HG02763 (cell line): ENCODE data around the gene STK10.
A peak's percentile ranks its signal among the peaks of the same experiment; 100 is the strongest.
"Not testable (repeated sequence)": the region's sequence is repeated elsewhere in the genome, so short reads cannot be mapped to it uniquely, and the experiment has no call there.

Experiments
- ATAC-seq: cut with Tn5 transposase; IDR thresholded peaks from one replicate; pipeline ENCODE4 v1.9.1; 2021; ENCODE audit warnings: mild to moderate bottlenecking, moderate library complexity; ENCODE audit not compliant: unreplicated experiment

The STK10 gene

GRCh38 chr5:172029876-172030275 lies 158.1 kb downstream of the STK10 start:
- no peak for ATAC-seq

- ATAC-seq, result no peak
Observed at GRCh38 chr5:172028167-172028566, 159.9 kb downstream of the STK10 start.

- not testable (repeated sequence) for ATAC-seq
Observed at GRCh38 chr5:172020110-172020786, 167.8 kb downstream of the STK10 start.

- ATAC-seq, result no peak
Observed at GRCh38 chr5:172015346-172015745, 172.7 kb downstream of the STK10 start.

- ATAC-seq, result no peak
Observed at GRCh38 chr5:172010278-172010677, 177.7 kb downstream of the STK10 start.

- no peak for ATAC-seq
Observed at GRCh38 chr5:172009536-172010270, 178.3 kb downstream of the STK10 start.

GRCh38 chr5:172008689-172009141 lies 179.3 kb downstream of the STK10 start:
- ATAC-seq, result no peak

- no peak for ATAC-seq
Observed at GRCh38 chr5:172008111-172008455, 179.9 kb downstream of the STK10 start.

GRCh38 chr5:172007175-172008110 lies 180.6 kb downstream of the STK10 start:
- no peak for ATAC-seq

GRCh38 chr5:172006321-172007174 lies 181.5 kb downstream of the STK10 start, which contains the start of gene FBXW11:
FBXW11 (minus strand) TSS chr5:172006638; CDS start chr5:172006502, 136 bp downstream.
- peak; percentile 82 for ATAC-seq

GRCh38 chr5:172005708-172006320 lies 182.2 kb downstream of the STK10 start:
- no peak for ATAC-seq

GRCh38 chr5:172004824-172005237 lies 183.2 kb downstream of the STK10 start:
- ATAC-seq, result no peak

GRCh38 chr5:172003746-172004145 lies 184.3 kb downstream of the STK10 start:
- ATAC-seq, result no peak

- no peak for ATAC-seq
Observed at GRCh38 chr5:172002840-172003512, 185.0 kb downstream of the STK10 start.

GRCh38 chr5:172002310-172002709 lies 185.7 kb downstream of the STK10 start:
- ATAC-seq, result no peak

- ATAC-seq, result peak; percentile 56
Observed at GRCh38 chr5:171999877-172000276, 188.1 kb downstream of the STK10 start.

- no peak for ATAC-seq
Observed at GRCh38 chr5:171999100-171999499, 188.9 kb downstream of the STK10 start.

GRCh38 chr5:171997011-171997410 lies 191.0 kb downstream of the STK10 start:
- ATAC-seq, result no peak

GRCh38 chr5:171992813-171993212 lies 195.2 kb downstream of the STK10 start:
- ATAC-seq, result no peak
